ENCODE measurements around the gene TWNK.

The TWNK gene

GRCh38 chr10:101018600-101019439 is 31.5 kb downstream of the TWNK start (continued):
- TF ChIP-seq BCL6B (tag by site-specific recombination; IDR thresholded peaks at IDR 0.05): no peak
- TF ChIP-seq, protein P1, sequence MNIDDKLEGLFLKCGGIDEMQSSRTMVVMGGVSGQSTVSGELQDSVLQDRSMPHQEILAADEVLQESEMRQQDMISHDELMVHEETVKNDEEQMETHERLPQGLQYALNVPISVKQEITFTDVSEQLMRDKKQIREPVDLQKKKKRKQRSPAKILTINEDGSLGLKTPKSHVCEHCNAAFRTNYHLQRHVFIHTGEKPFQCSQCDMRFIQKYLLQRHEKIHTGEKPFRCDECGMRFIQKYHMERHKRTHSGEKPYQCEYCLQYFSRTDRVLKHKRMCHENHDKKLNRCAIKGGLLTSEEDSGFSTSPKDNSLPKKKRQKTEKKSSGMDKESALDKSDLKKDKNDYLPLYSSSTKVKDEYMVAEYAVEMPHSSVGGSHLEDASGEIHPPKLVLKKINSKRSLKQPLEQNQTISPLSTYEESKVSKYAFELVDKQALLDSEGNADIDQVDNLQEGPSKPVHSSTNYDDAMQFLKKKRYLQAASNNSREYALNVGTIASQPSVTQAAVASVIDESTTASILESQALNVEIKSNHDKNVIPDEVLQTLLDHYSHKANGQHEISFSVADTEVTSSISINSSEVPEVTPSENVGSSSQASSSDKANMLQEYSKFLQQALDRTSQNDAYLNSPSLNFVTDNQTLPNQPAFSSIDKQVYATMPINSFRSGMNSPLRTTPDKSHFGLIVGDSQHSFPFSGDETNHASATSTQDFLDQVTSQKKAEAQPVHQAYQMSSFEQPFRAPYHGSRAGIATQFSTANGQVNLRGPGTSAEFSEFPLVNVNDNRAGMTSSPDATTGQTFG (tag by site-specific recombination; IDR thresholded peaks at IDR 0.05; ENCODE audit: borderline replicate concordance): no peak
- no peak for TF ChIP-seq ZNF23 (tag by site-specific recombination; IDR thresholded peaks at IDR 0.05; ENCODE audit: borderline replicate concordance)
- TF ChIP-seq, protein P2, sequence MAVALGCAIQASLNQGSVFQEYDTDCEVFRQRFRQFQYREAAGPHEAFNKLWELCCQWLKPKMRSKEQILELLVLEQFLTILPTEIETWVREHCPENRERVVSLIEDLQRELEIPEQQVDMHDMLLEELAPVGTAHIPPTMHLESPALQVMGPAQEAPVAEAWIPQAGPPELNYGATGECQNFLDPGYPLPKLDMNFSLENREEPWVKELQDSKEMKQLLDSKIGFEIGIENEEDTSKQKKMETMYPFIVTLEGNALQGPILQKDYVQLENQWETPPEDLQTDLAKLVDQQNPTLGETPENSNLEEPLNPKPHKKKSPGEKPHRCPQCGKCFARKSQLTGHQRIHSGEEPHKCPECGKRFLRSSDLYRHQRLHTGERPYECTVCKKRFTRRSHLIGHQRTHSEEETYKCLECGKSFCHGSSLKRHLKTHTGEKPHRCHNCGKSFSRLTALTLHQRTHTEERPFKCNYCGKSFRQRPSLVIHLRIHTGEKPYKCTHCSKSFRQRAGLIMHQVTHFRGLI (tag by site-specific recombination; IDR thresholded peaks at IDR 0.05): no peak
- no peak for TF ChIP-seq ZNF404 (tag by site-specific recombination; IDR thresholded peaks at IDR 0.05)
- no peak for TF ChIP-seq ZNF514 (tag by site-specific recombination; IDR thresholded peaks at IDR 0.05)
- TF ChIP-seq, protein P3, sequence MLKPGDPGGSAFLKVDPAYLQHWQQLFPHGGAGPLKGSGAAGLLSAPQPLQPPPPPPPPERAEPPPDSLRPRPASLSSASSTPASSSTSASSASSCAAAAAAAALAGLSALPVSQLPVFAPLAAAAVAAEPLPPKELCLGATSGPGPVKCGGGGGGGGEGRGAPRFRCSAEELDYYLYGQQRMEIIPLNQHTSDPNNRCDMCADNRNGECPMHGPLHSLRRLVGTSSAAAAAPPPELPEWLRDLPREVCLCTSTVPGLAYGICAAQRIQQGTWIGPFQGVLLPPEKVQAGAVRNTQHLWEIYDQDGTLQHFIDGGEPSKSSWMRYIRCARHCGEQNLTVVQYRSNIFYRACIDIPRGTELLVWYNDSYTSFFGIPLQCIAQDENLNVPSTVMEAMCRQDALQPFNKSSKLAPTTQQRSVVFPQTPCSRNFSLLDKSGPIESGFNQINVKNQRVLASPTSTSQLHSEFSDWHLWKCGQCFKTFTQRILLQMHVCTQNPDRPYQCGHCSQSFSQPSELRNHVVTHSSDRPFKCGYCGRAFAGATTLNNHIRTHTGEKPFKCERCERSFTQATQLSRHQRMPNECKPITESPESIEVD (tag by site-specific recombination; IDR thresholded peaks at IDR 0.05): no peak
- TF ChIP-seq KLF16 (tag by site-specific recombination; IDR thresholded peaks at IDR 0.05): 0 out of 2 replicates have a peak, but pooled peaks have one; percentile 33
- no peak for TF ChIP-seq ZNF473 (tag by site-specific recombination; IDR thresholded peaks at IDR 0.05)
- no peak for TF ChIP-seq ZNF302 (tag by site-specific recombination; IDR thresholded peaks at IDR 0.05; ENCODE audit: low read depth)
- no peak for TF ChIP-seq ZNF335 (tag by site-specific recombination; conservative IDR thresholded peaks at IDR 0.05)
- no peak for TF ChIP-seq ZNF558 (tag by site-specific recombination; IDR thresholded peaks at IDR 0.05)
- no peak for TF ChIP-seq ZNF707 (tag by site-specific recombination; IDR thresholded peaks at IDR 0.05)
- TF ChIP-seq ZFP3 (tag by site-specific recombination; IDR thresholded peaks at IDR 0.05; ENCODE audit: low read depth): no peak
- peak; percentile 87; the same call in 1 of the 2 replicates for TF ChIP-seq ZNF501 (tag by site-specific recombination; IDR thresholded peaks at IDR 0.05)
- peak; percentile 86 for TF ChIP-seq ZNF777 (tag by site-specific recombination; IDR thresholded peaks at IDR 0.05; ENCODE audit: borderline replicate concordance)
- TF ChIP-seq ZNF362 (tag by site-specific recombination; IDR thresholded peaks at IDR 0.05): no peak
- no peak for TF ChIP-seq ZNF221 (tag by site-specific recombination; IDR thresholded peaks at IDR 0.05; ENCODE audit: borderline replicate concordance)
- no peak for TF ChIP-seq ZNF354C (tag by site-specific recombination; IDR thresholded peaks at IDR 0.05; ENCODE audit: borderline replicate concordance, low read depth)
- no peak for TF ChIP-seq OVOL3 (tag by site-specific recombination; IDR thresholded peaks at IDR 0.05)
- no peak for TF ChIP-seq TSHZ1 (tag by site-specific recombination; IDR thresholded peaks at IDR 0.05; ENCODE audit: borderline replicate concordance)
- TF ChIP-seq ZNF626 (tag by site-specific recombination; IDR thresholded peaks at IDR 0.05): no peak
- no peak for TF ChIP-seq ATF2 (tag by site-specific recombination; IDR thresholded peaks at IDR 0.05; ENCODE audit: low read depth)
- TF ChIP-seq ZNF701 (tag by site-specific recombination; IDR thresholded peaks at IDR 0.05): no peak
- TF ChIP-seq ZNF112 (tag by site-specific recombination; IDR thresholded peaks at IDR 0.05): no peak
